ENCODE measurements around the gene SRRM5.
A peak's percentile ranks its signal among the peaks of the same experiment; 100 is the strongest.
"Not testable (repeated sequence)": the region's sequence is repeated elsewhere in the genome, so short reads cannot be mapped to it uniquely, and the experiment has no call there.

The SRRM5 gene

DNA sequence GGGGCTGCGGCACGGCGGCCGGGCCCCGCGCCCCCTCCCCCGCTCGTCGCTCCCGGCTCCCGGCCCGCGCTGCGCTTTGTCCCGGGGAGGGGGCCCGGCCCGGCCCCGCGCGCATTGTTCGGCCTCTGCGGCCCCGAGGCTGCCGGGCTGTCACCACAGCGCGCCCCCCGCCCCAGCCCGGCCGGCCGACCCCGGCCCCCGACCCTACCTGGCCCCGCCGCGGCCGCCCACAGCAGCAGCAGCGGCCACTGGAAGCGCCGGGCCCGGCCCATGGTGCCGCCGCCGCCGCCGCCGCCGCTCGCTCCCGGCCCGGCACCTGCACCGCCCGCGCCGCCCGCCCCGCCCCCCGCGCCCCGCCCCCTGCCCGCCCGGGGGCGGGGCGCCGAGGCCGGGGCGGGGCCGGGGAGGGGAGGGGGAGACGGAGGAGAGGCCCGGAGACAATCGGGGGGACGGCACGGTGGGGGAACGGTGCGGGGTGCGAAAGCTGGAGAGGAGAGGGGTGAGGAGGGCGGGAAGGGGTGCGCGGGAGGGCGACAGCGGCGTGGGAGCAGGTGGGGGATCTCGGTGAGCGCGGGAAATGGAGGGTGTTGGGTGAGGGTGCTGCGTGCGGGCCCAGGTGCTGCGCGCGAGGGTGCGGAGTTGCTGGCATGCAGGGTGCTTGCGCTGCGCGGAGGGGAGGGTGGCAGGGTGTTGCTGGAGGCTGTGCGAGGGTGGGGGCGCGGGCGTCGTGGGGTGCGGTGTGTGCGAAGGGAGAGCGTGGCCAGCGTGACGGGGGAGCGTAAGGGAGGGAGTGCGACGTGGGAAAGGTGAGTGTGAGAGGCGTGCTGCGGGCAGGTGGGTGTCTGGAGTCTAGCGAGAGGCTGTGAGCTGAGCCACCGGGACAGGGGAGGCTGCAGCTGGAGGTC is 27.9 kb downstream of the SRRM5 start, which contains the start of gene CADM4:
Gene CADM4, minus strand, starts transcription at position 332 of the 905 bp plus-strand sequence. Its CDS starts 60 bp downstream, at position 272.
- DNase-seq, result peak; percentile 28

DNA sequence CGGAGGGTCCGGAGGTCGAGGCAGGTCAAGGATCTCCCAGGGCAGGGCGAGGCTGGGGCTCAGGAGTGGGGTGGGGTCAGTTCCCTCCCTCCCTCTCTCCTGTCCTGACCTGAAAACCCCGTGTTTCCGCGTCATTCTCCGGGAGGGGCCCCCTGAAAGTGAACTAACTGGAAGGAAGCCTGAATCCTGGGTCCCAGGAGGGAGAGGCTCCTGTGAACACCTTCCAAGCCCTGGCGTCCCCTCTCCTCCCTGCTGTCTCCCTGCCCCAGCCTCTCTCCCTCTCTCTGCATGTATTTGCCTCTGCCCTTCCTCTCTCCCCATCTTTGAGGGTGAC is 28.5 kb downstream of the SRRM5 start:
- no peak for DNase-seq

DNA sequence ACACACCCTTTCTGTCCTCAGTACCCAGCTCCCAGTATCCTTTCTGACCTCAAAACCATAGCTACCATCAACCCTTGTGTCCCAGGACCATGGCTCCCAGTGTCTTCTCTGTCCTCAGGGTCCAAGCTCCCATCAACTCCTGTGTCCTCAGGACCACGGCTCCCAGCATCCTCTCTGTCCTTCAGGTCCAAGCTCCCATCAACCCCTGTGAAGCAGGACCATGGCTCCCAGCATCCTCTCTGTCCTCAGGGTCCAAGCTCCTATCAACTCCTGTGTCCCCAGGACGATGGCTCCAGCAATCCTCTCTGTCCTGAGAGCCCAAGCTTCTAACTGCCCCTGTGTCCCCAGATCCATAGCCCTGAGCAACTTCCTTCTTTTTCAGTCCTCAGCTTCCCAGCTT is 29.4 kb downstream of the SRRM5 start:
- DNase-seq, result no peak

DNA sequence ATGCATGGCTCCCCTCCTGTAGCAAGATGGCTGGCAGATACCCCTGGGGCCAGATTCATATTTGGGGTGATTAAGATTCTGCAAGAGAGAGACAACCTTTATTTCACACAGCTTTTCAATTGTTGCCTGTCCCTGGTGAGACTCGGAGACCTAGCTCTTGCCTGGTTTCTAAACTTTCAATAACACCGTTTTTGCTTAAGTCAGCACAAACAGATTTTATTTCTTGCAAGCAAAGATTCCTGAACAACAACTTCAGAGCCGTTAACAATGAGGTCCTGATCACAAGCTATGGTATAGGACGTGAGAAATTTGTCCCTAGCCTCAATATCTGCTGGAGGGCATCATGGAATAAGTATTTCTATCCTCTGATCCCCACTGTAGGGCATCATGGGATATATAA is 30.6 kb downstream of the SRRM5 start:
- no peak for DNase-seq

GRCh38 chr19:43643326-43643725 is 31.4 kb downstream of the SRRM5 start:
- DNase-seq, result no peak

DNA sequence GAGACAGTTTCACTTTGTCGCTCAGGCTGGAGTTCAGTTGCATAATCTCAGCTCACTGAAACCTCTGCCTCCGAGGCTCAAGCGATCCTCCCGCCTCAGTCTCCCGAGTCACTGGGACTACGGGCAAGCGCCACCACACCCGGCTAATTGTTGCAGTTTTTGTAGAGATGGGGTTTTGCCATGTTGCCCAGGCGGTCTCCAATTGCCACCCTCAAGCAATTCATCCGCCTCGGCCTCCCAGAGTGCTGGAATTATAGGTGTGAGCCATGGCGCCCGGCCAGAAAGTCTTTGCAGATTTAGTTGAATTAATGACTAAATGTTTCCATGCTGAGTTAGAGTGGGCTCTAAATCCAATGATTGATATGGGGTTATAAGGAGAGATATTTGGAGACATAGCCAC is 32.3 kb downstream of the SRRM5 start:
- no peak for DNase-seq

GRCh38 chr19:43648633-43649032 is 36.7 kb downstream of the SRRM5 start:
- DNase-seq, result no peak

- no peak for DNase-seq
These were observed 37.6 kb downstream of the SRRM5 start for GRCh38 chr19:43649514-43649913.

DNA sequence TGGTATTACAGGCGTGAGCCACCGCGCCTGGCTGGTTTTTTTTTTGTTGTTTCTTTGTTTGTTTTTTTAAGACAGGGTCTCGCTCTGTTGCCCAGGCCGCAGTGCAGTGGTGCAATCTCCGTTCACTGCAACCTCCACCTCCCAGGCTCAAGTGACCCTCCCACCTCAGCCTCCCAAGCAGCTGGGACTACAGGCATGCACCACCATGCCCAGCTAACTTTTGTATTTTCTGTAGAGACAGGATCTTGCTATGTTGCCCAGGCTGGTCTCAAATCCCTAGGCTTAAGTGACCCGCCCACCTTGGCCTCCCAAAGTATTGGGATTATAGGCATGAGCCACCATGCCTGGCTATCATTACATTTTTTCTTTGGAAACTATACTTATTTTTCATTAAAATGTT is 38.4 kb downstream of the SRRM5 start:
- not testable (repeated sequence) for DNase-seq

DNA sequence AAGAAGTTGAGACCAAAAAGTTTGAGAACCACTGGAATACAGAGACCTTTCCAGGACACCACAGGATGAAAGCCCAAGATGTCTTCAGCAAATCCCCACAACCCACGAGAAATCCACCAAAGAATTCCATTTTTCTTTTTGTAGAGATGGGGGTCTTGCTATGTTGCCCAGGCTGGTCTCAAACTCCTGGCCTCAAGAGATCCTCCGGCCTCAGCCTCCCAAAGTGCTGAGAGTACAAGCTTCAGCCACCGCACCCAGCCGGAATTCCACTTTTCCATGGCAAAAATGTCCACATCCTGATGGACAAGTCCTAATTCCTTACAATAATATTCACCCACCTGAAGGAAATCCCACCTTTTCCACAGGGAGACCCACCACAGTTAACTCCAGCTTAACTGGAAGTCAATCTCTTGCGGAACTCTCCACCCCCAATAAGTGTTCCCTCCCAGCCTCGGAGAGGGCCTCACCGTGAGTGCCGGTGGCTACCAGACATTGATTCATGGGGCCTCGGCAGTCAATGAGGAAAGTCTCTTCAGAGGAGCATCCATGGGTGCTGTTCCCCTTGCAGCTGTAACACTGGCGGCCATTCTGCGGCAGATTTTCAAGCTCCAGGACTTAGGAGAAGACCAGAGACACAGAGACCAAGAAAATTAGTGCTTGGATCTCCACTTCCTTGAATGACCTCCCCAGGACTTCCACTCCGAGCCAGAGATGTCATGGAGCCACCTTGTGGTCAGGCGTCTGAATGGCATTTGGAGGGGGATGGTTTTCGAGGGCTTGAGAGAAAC is 40.1 kb downstream of the SRRM5 start:
- peak; percentile 45 for DNase-seq

- DNase-seq, result no peak
These were observed 40.6 kb downstream of the SRRM5 start for GRCh38 chr19:43652546-43652874.

- no peak for DNase-seq
These were observed 44.5 kb downstream of the SRRM5 start for GRCh38 chr19:43656436-43656835.

GRCh38 chr19:43658001-43658400 is 46.1 kb downstream of the SRRM5 start:
- no peak for DNase-seq

DNA sequence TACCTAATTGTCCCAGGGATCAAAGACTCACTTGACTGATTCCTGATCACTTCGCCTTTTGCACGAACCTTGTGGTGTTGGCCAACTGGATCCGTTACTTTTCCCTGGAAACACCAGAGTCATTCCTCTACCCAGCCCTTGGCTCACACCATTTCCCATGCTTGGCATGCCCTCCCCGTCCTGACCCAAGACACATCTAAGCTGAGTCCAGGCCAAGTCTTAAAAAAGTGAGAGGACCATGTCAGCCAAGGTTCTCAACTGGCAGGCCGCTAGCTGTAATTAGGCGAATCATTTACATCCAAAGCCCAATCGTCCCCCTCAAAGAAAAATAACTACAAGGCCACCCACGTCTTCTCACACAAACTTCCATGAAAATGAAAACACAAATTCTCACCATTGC is 46.6 kb downstream of the SRRM5 start:
- DNase-seq, result no peak

GRCh38 chr19:43660301-43660970 is 48.5 kb downstream of the SRRM5 start:
- DNase-seq, result no peak

DNA sequence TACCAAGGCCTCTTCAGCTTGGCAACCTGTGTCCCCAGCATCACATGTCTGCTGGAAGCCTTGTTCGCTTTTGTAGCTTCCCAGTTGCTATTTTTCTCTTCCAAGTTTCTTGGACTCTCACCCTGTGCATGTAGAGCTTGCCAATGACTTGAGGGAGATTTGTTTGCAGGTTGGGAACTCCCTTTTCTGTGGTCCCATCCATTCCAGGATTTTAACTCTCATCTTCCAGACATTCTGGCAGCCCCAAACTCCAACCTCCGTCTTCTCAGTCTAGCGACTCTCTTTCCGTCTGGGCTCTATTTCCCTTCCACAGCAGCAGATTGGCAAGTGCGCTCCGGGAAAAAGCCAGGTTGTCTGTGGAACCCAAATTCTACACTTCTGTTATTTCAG is 49.1 kb downstream of the SRRM5 start:
- DNase-seq, result no peak

DNA sequence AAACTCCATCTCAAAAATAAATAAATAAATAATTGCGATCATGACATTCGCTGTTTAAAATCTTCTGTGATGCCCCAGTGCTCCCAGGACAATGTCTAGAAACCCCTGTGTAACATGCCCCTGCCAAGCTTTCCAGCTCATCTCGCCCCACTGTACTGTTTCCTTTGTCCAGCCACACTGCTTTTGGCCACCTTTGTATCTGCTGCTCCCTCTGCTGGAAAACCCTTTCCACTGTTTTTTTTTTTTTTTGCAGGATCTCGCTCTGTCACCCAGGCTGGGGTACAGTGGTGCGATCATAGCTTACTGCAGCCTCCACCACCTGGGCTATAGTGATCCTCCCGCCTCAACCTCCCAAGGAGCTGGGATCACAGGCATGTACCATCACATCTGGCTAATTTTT is 50.6 kb downstream of the SRRM5 start:
- DNase-seq, result no peak

GRCh38 chr19:43664018-43664417 is 52.1 kb downstream of the SRRM5 start:
- DNase-seq, result no peak
